ENCODE data around the gene NKAIN2.

GRCh38 chr6:124423621-124424020 lies 620.0 kb downstream of the NKAIN2 start:
- no peak for TF ChIP-seq CTCF (IDR thresholded peaks at IDR 0.05)
- TF ChIP-seq POLR2AphosphoS5 (IDR thresholded peaks at IDR 0.05; ENCODE audit: low read depth, low read length) = no peak

All from SK-N-SH (cell line).